GM19468 (cell line): Measurements from ENCODE around the gene LRRC58.
"Not testable (repeated sequence)": the region's sequence is repeated elsewhere in the genome, so short reads cannot be mapped to it uniquely, and the experiment has no call there.

Experiments used
- ATAC-seq: cut with Tn5 transposase; IDR thresholded peaks from one replicate; pipeline ENCODE4 v1.9.1; 2021; ENCODE audit warnings: mild to moderate bottlenecking, moderate library complexity, moderate number of reproducible peaks; ENCODE audit not compliant: unreplicated experiment; ENCODE audit errors: extremely low read depth

LRRC58 gene

GRCh38 chr3:120348991-120349854 lies at the start of gene LRRC58:
TSS of gene LRRC58 (minus strand) at chr3:120349354. CDS start at chr3:120349243, 111 bp downstream.
- ATAC-seq = peak; percentile 77

DNA sequence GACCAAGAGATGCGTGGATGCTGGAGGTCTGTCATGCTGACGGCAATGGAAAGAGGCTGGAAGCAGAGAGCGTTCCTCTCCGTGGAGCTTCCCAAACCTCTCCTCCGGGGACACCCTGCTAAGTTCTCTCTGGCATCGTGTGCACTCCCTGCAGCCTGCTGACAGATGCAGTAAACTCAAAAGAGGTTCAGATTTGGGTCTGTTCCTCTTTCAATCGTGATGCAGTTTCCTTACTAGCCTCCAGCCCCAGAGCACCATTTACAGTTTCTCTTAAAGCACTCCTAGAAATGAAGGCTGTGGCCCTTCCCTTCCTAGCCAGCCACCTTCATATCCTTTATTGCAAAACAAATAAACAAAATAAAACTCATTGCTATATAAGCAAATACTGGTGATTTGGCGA lies 47.3 kb upstream of the LRRC58 start:
- ATAC-seq = no peak

- ATAC-seq = no peak
Observed at GRCh38 chr3:120394347-120394746, 45.2 kb upstream of the LRRC58 start.

GRCh38 chr3:120393761-120394160 lies 44.6 kb upstream of the LRRC58 start:
- ATAC-seq = no peak

GRCh38 chr3:120393243-120393642 lies 44.1 kb upstream of the LRRC58 start:
- ATAC-seq = no peak

DNA sequence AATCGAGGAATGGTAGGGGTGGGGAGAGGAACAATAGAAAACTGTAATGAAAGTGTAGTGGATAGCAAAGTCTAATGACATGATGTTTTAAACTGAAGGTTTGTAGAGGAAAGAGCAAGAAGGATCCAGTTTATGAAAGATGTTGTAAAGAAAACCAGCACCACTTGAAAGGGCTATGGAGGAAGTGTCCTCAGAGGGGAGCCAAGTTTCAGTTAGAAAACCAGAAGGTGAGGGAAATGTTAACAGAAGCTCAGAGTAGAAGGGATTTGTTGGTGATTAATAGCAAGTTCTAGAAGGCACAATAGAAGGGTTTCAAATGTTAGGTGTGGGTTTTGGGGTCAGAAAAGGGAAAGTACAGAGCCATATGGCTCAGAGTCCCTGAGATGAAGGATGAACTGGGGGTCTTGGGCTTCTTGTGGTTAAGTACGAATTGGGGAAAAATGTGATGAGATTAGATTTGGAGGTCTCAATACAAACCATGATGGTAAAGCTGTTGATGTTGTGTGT lies 33.8 kb upstream of the LRRC58 start:
- no peak for ATAC-seq

DNA sequence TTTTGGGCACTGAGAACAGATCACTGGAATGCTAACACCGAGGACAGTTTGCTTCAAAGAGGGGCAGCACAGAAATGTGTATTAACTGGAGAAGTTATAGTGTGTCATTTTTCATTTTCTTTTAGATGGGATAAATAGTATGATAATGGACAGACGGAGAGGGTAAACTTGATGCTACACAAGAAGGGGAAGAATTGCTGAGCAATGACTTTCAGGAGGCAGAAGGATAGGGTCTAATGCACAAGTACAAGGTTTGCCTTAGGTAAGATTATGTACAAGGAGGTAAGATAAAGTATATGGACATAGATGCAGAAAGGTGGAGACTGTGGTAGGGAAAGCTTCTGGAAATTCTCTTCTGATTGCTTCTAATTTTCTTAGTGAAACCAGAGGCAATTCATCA lies 32.3 kb upstream of the LRRC58 start:
- no peak for ATAC-seq

DNA sequence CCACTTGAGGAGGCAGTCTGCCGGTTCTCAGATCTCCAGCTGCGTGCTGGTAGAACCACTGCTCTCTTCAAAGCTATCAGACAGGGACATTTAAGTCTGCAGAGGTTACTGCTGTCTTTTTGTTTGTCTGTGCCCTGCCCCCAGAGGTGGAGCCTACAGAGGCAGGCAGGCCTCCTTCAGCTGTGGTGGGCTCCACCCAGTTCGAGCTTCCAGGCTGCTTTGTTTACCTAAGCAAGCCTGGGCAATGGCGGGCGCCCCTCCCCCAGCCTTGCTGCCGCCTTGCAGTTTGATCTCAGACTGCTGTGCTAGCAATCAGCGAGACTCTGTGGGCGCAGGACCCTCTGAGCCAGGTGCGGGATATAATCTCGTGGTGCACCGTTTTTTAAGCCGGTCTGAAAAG lies 28.8 kb upstream of the LRRC58 start:
- ATAC-seq = not testable (repeated sequence)

DNA sequence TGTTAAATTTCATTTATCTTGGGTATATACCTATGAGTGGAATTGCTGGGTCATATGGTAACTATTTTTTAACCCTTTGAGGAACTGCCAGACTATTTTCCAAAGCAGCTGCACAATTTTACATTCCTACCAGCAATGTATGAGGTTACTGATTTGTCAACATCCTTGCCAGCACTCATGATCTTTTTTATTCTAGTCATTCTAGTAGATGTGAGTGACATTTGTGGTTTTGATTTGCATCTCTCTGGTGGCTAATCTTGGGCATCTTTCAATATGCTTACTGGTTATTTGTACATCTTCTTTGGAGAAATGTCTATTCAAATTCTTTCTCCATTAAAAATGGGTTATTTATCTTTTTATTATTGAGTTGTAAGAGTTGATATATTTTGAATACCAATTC lies 21.3 kb upstream of the LRRC58 start:
- ATAC-seq = no peak

DNA sequence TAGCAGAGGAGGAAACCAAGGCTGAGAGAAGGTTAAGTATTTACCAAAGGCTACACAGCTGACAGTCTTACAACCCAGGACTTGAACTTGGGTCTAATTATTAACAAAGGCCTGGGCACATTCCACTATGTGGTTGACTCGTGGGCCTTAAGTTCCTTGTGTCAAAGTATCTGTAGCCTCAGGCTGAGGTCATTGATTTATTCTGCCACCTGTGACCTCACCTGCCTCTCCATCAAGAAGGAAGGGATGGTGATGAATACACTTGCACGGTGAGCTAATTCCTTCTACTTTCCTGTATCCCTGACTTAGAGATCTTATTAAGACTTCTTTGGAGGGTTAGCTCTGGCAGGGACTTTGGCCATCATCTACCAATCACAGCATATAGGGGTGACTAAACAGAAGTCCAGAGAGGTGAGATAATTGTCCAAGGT lies 19.9 kb upstream of the LRRC58 start:
- peak; percentile 76 for ATAC-seq

- ATAC-seq = no peak
Observed at GRCh38 chr3:120368172-120368571, 19.0 kb upstream of the LRRC58 start.

DNA sequence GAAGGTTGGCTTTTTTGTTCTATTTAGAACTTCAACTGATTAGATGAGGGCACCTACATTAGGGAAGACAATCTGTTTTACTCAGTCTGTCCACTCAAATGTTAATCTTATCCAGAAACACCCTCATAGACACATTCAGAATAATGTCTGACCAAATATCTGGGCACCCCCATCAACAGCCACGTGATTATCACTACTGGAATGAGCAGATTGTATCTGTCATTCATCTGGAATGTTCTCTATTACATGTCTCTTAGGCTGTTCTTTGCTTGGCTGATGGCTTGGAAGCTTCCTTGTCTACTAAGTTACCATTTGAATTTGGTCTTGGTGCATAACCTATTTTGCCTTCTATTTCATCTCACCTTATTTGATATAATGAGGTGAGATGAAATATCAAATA lies 15.7 kb upstream of the LRRC58 start:
- ATAC-seq = no peak

DNA sequence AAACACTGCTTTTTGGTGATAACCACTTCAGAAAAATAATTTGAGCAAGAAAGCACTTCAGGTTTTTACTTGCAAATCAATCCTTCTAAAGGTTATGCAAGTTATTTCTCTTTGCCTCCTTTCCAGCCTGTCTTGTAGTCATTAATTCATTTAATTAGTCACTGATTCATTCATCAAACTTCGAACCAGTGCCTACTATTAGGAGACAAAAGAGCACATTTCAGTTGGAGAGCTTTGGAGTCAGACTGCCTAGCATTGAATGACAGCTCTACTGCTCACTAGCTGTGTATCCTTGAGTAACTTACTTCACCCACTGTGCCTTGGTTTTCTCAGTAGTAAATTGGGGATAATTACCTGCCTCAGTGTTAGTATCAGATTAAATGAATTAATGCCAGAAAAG lies 14.9 kb upstream of the LRRC58 start:
- no peak for ATAC-seq

DNA sequence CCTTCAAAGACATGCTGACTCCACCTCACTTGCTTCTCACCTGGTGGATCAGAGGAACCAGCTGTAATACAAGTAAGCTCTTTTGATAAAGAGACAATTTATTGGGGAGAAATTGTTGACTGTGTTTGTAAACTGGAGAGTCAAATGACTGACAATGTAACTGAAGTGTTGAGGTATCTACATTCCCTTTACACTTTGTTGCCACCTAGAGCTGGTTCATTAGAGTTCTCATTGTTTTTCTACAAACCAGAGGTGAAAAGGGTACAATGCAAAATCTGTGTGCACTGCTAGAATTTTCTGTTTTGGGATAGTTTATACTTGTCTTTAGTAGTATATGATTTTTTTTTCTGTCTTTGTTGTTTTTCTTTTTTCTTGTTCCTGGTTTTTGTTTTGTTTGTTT lies 8.7 kb upstream of the LRRC58 start:
- ATAC-seq = no peak

DNA sequence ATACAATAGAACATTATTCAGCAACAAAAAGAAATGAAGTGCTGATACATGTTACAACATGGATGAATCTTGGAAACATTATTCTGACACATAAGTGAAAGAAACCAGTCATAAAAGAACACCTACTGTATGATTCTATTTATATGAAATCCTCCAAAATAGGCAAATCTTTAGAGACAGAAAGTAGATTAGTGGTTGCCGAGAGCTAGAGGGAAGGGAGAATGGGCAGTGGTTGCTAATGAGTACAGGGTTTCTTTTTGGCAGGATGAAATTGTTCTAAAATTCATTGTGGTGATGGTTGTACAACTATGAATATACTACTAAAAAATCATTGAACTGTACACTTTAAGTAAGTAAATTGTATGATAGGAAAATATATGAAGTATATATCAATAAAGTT lies 6.3 kb upstream of the LRRC58 start:
- ATAC-seq = no peak

DNA sequence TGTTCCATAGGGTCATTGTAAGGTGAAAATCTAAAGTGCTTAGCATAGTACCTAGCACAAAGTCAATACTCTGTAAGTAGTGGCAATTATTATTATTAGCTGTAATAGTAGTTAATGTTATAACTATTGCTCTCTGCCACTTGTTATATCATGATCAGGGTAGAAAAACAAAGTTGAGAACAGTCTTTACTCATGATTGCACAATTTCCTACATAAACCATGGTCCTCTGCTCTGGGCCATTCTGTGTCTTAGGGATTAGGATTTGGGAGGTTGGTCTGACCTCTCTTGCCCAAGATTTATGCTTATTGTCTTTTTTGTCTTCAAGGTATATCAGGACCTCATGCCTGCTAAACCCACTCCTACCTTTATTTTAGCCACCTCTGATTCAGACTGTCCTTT lies 4.3 kb upstream of the LRRC58 start:
- no peak for ATAC-seq

DNA sequence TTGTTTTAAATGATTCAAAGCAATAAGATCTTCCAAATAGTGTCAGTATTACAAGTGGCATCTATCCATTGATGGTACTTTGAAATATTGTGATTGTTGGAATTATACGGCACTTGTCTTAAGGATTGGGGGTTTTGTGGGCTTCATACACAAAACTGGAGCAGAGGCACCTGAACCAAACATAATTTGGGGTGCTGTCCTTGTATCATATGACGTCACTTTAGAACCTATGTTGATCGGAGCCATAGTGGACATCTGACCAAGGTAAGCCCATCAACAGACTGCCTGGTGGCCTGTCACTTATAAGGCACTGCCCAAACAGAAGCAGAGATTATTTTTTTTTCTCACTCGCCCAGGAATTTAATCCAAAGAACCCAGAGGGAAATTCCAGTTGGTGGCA lies 2.9 kb upstream of the LRRC58 start:
- no peak for ATAC-seq

DNA sequence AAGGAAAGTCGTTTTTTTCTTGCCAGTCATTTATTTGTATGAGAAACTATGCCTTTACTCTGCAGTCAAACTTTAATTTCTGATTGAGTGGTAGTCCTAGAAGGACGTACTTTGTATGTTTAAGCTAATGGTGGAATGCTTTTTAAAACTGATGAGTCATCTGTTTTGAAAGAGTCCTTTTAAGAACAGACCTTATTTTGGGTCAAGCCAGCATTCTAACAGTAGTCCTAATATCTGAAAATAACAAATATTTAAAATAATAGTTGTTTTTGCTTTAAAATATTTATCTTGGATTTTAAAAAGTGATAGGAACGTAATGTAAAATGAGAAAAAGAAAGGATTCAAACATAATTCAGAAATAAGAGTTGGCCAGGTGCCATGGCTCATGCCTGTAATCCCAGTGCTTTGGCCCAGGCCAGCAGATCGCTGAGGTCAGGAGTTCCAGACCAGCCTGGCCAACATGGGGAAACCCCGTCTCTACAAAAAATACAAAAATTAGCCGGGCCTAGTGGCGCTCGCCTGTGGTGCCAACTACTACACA lies 1.3 kb upstream of the LRRC58 start:
- ATAC-seq = no peak

DNA sequence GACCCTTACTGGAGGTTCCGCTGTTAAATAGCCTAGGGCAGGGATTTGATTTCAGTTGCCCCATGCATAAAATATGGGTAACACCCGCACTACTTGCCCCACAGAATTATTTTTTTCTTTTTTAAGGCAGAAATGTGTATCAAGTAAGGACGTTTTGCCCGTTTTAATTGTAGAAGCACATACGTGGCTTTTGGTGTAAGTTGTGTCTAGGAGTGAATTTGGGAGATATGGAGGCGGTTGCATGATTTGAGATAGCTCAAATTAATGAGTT lies 636 bp upstream of the LRRC58 start:
- no peak for ATAC-seq

DNA sequence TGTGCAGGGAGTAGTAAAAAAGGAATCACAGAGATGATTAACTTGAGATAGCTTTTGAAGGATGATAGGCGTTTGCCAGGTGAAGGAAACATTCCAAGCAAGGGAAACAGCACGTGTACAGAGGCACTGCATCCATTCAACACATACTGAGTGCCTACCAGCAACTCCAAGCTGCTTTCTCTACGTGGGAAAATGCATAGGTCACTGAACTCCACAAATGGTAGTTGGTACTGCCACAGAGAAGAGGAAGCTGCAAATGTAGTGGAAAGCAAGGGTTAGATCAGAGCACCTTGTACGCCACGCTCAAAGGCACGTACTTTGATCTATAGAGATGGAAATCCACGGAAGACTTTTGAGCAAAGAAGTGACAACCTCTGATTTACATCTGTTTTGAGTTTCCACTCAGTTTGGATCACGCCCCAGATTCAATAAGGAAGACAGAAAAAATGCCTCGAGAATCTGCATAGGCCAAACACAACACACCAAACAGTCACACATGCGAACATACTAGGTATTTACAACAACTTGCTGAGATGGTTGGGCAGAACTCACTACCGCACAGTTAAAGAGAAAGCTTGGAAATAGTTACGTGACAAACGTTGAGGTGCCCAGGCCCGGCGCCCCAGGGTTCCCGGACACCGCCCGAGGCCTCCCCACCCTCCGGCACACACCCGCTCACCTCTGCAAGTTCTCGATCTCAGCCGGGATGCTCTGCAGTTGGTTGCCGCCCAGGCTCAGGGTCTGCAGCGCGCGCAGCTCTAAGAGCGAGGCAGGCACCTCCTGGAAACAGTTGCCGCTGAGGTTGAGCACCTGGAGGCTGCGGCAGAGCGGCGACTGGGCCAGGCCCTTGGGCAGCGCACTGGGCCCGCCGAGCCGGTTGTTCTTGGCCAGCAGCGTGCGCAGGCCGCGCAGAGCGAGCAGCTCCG lies 826 bp downstream of the LRRC58 start:
- peak; percentile 47 for ATAC-seq

DNA sequence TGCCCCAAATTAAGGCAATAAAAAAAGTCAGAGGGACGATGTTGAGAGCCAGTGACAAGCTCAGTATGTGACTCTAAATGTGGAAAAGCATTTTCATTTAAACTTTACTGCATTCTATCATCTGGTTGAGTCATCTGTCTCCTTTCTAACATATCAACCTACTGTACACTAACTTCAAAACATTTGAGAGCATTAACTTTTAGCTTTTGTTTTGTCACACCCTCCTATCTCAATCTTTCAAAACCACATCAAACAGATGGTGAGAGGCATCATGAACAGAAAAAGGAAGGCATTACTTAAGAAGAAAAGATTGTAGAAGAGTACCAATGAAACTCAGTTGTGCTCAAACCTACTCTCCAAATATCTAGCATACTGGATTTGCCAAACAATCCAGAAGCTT lies 4.8 kb downstream of the LRRC58 start:
- no peak for ATAC-seq
